Measurements from ENCODE around the gene ZSWIM5.
"Not testable (repeated sequence)": the region's sequence is repeated elsewhere in the genome, so short reads cannot be mapped to it uniquely, and the experiment has no call there.

The ZSWIM5 gene

DNA sequence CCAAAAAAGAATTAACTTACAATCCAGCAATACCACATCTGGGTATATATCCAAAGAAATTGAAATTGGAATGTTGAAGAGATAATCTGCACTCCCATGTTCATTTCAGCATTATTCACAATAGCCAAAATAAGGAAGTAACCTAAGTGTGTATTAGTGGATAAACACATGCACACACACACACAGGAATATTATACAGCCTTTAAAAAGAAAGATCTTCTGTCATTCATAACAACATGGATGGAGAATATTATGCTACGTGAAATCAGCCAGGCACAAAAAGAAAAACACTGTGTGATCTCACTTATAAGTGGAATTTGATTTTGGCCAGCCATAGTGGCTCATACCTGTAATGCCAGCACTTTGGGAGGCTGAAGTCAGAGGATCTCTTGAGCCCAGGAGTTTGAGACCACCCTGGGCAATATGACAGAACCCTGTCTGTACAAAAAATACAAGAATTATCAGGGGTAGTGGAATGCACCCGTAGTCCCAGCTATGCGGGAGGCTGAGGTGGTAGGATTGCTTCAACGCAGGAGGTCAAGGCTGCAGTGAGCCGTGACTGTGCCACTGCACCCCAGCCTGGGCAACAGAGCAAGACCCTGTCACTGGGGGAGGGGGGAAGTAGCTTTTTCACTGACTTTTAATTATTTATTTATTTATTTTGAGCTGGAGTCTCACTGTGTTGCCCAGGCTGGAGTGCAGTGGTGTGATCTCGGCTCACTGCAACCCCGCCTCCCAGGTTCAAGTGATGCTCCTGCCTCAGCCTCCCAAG lies 210.8 kb downstream of the ZSWIM5 start:
- DNase-seq, result no peak

DNA sequence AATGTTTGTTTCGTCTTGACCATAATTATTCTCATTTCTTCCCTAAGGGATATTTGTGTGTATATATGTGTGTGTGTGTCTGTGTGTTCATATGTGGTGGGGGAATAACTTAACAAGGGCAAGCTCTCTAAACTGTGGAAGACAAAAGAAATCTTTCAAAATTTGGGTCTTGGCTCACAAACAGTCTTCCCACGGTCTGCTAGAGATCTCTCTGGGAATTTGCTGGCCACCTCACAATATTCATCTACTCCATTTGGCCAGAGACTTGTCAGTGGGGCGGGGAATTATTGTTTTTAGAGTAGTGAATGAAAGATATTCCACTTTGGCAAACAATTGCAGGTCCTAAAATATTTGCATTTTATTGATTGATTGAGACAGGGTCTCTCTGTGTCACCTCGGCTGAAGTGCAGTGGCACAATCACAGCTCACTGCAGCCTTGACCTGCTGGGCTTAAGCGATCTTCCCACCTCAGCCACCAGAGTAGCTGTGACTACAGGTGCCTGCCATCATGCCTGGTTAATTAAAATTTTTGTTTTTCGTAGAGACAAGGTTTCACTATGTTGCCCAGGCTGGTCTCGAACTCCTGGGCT lies 212.0 kb downstream of the ZSWIM5 start:
- no peak for DNase-seq

GRCh38 chr1:44988531-44989156 lies 217.8 kb downstream of the ZSWIM5 start:
- no peak for DNase-seq

DNA sequence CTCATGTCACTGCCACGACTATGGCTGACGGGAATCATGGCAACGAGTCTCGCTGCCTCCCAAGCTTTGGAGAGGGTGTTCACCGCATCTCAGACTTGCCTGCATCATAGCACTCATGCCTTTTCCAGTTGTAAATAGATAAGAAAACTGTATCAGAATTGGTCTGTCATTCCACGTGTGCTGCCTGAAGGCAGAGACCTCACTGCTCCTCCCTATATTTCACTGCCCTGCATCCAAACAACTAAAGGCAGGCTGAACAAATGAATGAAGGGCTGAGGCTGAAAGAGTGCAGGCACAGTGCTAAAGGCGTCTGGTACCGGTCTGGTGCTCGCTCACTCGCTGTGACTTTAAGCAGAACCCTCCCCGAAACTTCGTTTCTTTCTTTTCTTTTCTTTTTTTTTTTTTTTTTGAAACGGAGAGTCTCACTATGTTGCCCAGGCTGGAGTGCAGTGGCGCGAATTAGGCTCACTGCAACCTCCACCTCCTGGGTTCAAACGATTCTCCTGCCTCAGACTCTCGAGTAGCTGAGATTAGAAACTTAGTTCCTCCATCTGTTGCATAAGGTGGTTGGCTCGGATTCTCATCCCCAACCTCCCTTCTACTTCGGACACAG lies 220.6 kb downstream of the ZSWIM5 start:
- DNase-seq, result no peak

GRCh38 chr1:44977372-44977771 lies 229.0 kb downstream of the ZSWIM5 start:
- DNase-seq, result not testable (repeated sequence)

GRCh38 chr1:44976252-44976651 lies 230.2 kb downstream of the ZSWIM5 start:
- DNase-seq, result no peak

GRCh38 chr1:44973645-44974044 lies 232.8 kb downstream of the ZSWIM5 start:
- DNase-seq, result no peak

DNA sequence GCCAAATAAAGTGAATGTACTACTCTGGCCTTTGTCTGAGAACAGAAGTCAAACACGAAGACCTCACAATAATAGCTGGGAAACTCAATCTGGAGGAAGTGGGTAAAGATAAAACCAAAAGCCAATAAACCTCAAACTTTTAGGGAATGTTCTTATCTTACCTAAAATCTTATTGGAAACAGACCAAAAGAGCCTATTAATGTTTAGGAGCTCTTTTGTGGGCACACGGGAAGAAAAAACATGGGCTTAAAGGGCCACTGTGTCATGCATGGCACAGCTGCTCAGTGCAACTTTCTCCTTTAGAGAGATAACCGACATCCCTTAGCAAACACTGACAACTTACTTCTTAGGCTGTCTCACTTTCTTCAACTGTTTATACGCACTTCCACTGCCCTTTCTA lies 236.1 kb downstream of the ZSWIM5 start:
- DNase-seq, result no peak

Data from NCI-H1048 (cell line).